GM19395 (cell line): ENCODE data around the gene RHBDL1.

Experiments
- ATAC-seq: cut with Tn5 transposase; IDR thresholded peaks from one replicate; pipeline ENCODE4 v1.9.1; 2021; ENCODE audit warnings: mild to moderate bottlenecking, moderate library complexity; ENCODE audit not compliant: unreplicated experiment

Gene RHBDL1

GRCh38 chr16:652454-653305, 22.8 kb upstream of the RHBDL1 start:
- no peak for ATAC-seq

GRCh38 chr16:654034-654433, 21.4 kb upstream of the RHBDL1 start:
- no peak for ATAC-seq

- no peak for ATAC-seq
Observed at GRCh38 chr16:657487-657886, 18.0 kb upstream of the RHBDL1 start.

- no peak for ATAC-seq
Observed at GRCh38 chr16:658679-659571, 16.5 kb upstream of the RHBDL1 start.

GRCh38 chr16:659618-660017, 15.9 kb upstream of the RHBDL1 start:
- ATAC-seq, result no peak

- no peak for ATAC-seq
Observed at GRCh38 chr16:660132-660458, 15.4 kb upstream of the RHBDL1 start.

- ATAC-seq, result peak; percentile 53
Observed at GRCh38 chr16:660459-661183, 14.8 kb upstream of the RHBDL1 start.

- peak; percentile 23 for ATAC-seq
Observed at GRCh38 chr16:661184-661821, 14.2 kb upstream of the RHBDL1 start.

GRCh38 chr16:662095-662494, 13.4 kb upstream of the RHBDL1 start:
- ATAC-seq, result no peak

GRCh38 chr16:662597-662996, 12.9 kb upstream of the RHBDL1 start:
- ATAC-seq, result no peak

- ATAC-seq, result no peak
Observed at GRCh38 chr16:666572-666971, 8.9 kb upstream of the RHBDL1 start.

- ATAC-seq, result no peak
Observed at GRCh38 chr16:667113-667779, 8.2 kb upstream of the RHBDL1 start.

- peak; percentile 65 for ATAC-seq
Observed at GRCh38 chr16:667780-668518, 7.5 kb upstream of the RHBDL1 start, which contains the start of gene RHOT2. Gene RHOT2 (plus strand): TSS chr16:668132. CDS start chr16:668200, 68 bp downstream.

- ATAC-seq, result peak; percentile 3
Observed at GRCh38 chr16:668519-669171, 6.8 kb upstream of the RHBDL1 start.

GRCh38 chr16:669666-670065, 5.8 kb upstream of the RHBDL1 start:
- ATAC-seq, result no peak

- ATAC-seq, result no peak
Observed at GRCh38 chr16:670485-671352, 4.8 kb upstream of the RHBDL1 start.

GRCh38 chr16:671353-672131, 3.9 kb upstream of the RHBDL1 start:
- ATAC-seq, result no peak
